HUES48 (cell line): ENCODE results near the gene UBD.

Experiments used
- H3K27ac ChIP-seq: one replicate; pipeline ENCODE4 v1.7.0; 2013; ENCODE audit warnings: low read depth, low read length, inconsistent platforms
- H3K27me3 ChIP-seq: 2 replicates; pipeline ENCODE4 v1.6.1; 2013; ENCODE audit warnings: mild to moderate bottlenecking, low read length; ENCODE audit not compliant: control insufficient read depth, insufficient read depth
- H3K36me3 ChIP-seq: 2 replicates; pipeline ENCODE4 v1.6.1; 2013; ENCODE audit warnings: low read length; ENCODE audit not compliant: control insufficient read depth, insufficient read depth
- H3K4me1 ChIP-seq: 2 replicates; pipeline ENCODE4 v1.6.1; 2013; ENCODE audit warnings: mild to moderate bottlenecking, low read length; ENCODE audit not compliant: control insufficient read depth, insufficient read depth
- H3K4me3 ChIP-seq: 2 replicates; pipeline ENCODE4 v1.5.1; 2013; ENCODE audit warnings: mild to moderate bottlenecking, low read depth, low read length
- H3K9ac ChIP-seq: 2 replicates; pipeline ENCODE4 v1.6.1; 2013; ENCODE audit warnings: mild to moderate bottlenecking, low read depth, low read length, moderate library complexity
- H3K9me3 ChIP-seq: 2 replicates; pipeline ENCODE4 v1.6.1; 2013; ENCODE audit warnings: low read length; ENCODE audit not compliant: control insufficient read depth, insufficient read depth

Gene UBD

DNA sequence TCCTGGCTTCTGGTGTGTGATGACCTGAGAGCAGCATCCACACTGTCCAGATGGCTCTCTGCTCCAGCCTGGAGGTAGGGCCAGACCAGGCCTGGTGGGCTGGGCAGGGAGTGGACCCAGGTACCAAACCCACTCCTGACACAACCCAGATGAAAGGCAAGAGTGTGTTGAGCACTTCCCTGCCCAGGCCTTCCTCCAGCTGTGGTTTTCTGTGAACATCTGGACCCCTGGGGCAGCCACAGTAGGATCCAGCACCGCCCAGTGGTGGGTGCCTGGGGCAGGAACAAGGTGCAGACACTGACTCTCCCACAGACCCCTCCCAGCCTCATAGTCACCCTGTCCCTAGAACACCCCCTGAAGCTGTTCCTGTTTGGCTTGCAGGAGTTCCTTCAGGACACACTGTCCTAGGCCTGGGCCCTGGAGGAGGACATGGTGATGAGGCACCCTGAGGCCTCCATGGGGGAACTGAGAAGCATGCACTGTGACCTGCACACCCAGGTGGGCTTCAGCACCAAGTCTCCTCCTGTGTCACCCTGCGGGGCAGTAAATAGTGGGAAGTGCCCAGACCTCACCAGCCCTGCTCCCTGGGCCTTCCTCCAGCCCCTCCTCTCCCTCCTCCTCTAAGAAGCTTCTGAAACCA lies 28.7 kb downstream of the UBD start:
- H3K27me3 ChIP-seq, result no peaks in the 10 kb centered on the region
- H3K36me3 ChIP-seq, result no peaks in the 10 kb centered on the region
- no peak overlapping the region for H3K4me3 ChIP-seq
- H3K27ac ChIP-seq, result no peak overlapping the region
- H3K9me3 ChIP-seq, result no peaks in the 10 kb centered on the region
- H3K9ac ChIP-seq, result no peak overlapping the region
- no peaks in the 10 kb centered on the region; the same call in 1 of the 2 replicates for H3K4me1 ChIP-seq

GRCh38 chr6:29529956-29530355 lies 29.6 kb downstream of the UBD start:
- Histone ChIP-seq H3K4me3 (no peak overlapping the region), H3K27ac (no peak overlapping the region), H3K36me3 (no peaks in the 10 kb centered on the region), H3K27me3 (no peaks in the 10 kb centered on the region), H3K9ac (no peak overlapping the region), H3K9me3 (no peaks in the 10 kb centered on the region), H3K4me1 (peaks cover 7% of the 10 kb centered on the region)

DNA sequence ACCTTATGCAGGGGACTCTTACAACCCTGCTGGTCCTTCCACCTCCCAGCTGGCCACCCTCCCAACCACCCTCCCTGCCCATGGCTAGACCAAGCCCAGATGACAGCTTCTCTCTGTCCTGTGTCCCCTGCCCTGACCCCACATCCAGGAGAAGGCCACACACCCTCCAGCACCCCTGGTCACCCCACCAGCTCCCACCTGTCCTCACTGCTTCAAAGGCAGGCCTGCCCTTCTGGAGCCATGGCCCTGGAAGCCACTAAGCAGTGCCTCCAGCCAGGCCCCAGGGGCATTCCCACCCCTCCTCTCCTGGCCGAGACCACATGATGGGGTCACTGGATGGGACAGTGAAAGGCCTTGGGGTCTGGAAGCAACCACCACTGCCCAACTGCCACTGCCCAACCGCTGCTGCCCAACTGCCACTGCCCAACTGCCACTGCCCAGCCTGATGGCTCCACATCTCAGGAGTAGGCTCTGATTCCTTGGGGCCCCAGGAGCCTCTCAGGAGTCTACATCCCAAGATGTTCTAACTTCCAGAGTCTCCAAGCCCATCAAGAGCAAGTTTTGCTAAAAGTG lies 30.5 kb downstream of the UBD start:
- H3K27ac ChIP-seq, result no peak overlapping the region
- H3K9ac ChIP-seq, result no peak overlapping the region
- no peaks in the 10 kb centered on the region for H3K27me3 ChIP-seq
- peaks cover 15% of the 10 kb centered on the region for H3K4me1 ChIP-seq
- no peaks in the 10 kb centered on the region for H3K36me3 ChIP-seq
- no peak overlapping the region for H3K4me3 ChIP-seq
- peaks cover 3% of the 10 kb centered on the region; the same call in 1 of the 2 replicates for H3K9me3 ChIP-seq

- Histone ChIP-seq H3K36me3 (no peaks in the 10 kb centered on the region), H3K9me3 (peaks cover 9% of the 10 kb centered on the region; the same call in 1 of the 2 replicates), H3K27ac (no peak overlapping the region), H3K9ac (no peak overlapping the region), H3K27me3 (no peaks in the 10 kb centered on the region), H3K4me3 (no peak overlapping the region), H3K4me1 (peaks cover 15% of the 10 kb centered on the region)
These were observed 31.1 kb downstream of the UBD start for GRCh38 chr6:29528300-29528931.

DNA sequence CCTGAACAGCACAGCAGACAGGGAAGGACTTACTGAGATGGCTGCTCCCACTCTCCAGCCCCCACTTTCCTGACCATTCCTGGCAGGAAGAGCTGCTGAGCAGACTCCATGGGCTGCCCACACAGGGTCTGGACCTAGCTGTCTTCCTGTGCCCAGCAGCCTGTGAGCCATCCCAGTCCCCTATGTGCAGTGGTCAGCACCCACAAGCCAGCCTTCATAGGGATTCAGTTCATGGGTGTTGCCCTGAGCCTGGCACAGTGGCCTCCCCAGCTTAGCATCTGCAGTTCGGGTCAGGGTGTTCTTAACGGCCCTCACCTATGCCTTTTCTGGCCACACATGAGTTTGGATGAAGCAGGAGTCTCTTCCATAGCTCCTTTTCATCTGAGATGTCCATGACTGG lies 32.0 kb downstream of the UBD start:
- no peaks in the 10 kb centered on the region for H3K27me3 ChIP-seq
- H3K36me3 ChIP-seq, result no peaks in the 10 kb centered on the region
- no peak overlapping the region for H3K4me3 ChIP-seq
- peaks cover 15% of the 10 kb centered on the region for H3K4me1 ChIP-seq
- H3K9me3 ChIP-seq, result peaks cover 16% of the 10 kb centered on the region
- no peak overlapping the region for H3K9ac ChIP-seq
- H3K27ac ChIP-seq, result no peak overlapping the region

DNA sequence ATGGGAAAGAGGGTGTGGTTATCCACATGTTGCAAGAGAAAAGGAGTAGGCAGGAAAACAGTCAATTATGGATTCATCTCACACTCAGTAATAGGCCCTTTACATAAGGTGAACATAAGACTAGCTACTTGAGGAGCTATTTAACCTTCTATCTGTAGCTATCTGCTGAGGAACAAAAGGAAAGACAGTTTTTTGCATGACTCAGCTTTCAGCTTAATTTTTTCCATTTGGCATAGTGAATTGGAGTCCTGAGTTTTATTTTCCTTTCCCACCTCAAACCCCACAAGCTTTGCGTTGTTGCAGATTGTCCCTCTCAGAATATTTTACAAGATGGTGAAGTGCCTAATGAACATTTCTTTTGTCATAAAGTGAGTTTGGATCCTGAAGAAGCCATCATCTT lies 32.4 kb downstream of the UBD start:
- Histone ChIP-seq H3K9me3 (peaks cover 20% of the 10 kb centered on the region), H3K4me3 (no peak overlapping the region), H3K27me3 (no peaks in the 10 kb centered on the region), H3K9ac (no peak overlapping the region), H3K4me1 (peaks cover 15% of the 10 kb centered on the region), H3K36me3 (no peaks in the 10 kb centered on the region), H3K27ac (no peak overlapping the region)

GRCh38 chr6:29525311-29525639 lies 34.3 kb downstream of the UBD start:
- Histone ChIP-seq H3K36me3 (no peaks in the 10 kb centered on the region), H3K9me3 (peaks cover 21% of the 10 kb centered on the region), H3K4me1 (peaks cover 15% of the 10 kb centered on the region), H3K9ac (no peak overlapping the region), H3K27ac (peak overlapping the region; percentile 44), H3K27me3 (no peaks in the 10 kb centered on the region), H3K4me3 (no peak overlapping the region)

DNA sequence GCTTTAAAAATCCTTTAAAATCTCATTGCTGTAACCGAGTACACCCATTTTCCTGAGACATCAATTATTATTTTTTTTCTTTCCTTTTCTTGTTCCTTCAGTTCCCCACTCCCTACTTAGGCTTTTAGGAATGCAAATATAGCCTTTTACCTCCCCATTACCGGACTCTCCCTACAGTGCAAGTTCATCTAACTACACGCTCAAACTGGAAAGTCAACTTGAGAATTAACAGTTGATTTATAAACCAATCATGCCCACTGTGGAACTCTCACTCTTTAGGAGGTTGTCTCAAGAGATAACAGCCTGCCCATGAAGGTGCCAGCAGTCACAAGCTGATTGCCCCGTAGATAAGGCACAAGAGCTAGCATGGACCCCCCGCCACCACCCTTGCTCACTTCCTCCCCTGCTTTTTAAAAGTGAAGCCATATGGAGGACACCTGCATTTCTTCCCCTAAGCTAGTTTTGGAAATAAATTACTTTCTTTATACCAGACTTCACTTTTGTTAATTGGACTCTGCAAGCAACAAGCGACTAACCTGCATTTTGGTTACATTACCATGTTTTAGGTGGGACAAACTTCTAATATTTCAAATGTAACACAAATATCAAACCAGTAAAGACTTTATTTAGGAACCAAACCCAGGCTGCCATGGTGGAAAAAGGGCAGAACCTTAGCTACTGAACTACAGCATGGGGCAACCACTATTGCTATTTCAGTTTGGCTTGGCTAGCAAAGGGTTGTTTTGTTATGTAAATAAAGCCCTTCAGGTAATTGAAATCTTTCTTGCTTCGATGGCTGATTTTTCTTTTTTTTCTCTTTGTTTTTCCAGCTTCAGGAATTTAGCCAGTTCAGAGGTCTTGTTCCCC lies 34.9 kb downstream of the UBD start:
- H3K27ac ChIP-seq, result peak overlapping the region; percentile 44
- peaks cover 21% of the 10 kb centered on the region for H3K9me3 ChIP-seq
- H3K9ac ChIP-seq, result no peak overlapping the region
- no peak overlapping the region for H3K4me3 ChIP-seq
- no peaks in the 10 kb centered on the region for H3K27me3 ChIP-seq
- H3K36me3 ChIP-seq, result no peaks in the 10 kb centered on the region
- H3K4me1 ChIP-seq, result peaks cover 15% of the 10 kb centered on the region

DNA sequence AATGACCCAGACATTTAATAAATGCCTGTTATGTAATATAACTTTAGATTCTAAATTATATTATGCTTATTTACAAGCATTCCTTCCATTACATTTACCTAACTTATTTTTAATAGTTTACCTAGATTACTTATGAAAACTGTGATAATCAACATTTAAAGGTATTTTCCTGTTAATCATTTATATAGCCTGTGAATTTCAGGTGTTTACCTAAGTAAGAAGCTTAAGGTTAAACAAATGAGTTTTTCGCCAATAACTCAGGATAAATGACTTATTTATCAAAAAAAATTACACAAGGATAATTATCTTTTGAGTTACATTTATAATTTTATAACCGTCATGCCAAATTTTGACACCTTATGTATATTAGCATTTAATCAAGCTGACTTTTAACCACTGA lies 35.5 kb downstream of the UBD start:
- H3K27me3 ChIP-seq, result no peaks in the 10 kb centered on the region
- H3K36me3 ChIP-seq, result no peaks in the 10 kb centered on the region
- peaks cover 21% of the 10 kb centered on the region for H3K9me3 ChIP-seq
- no peak overlapping the region for H3K9ac ChIP-seq
- H3K27ac ChIP-seq, result no peak overlapping the region
- peaks cover 15% of the 10 kb centered on the region for H3K4me1 ChIP-seq
- no peak overlapping the region for H3K4me3 ChIP-seq

GRCh38 chr6:29522227-29522626 lies 37.3 kb downstream of the UBD start:
- peaks cover 15% of the 10 kb centered on the region for H3K4me1 ChIP-seq
- H3K9ac ChIP-seq, result no peak overlapping the region
- H3K27me3 ChIP-seq, result no peaks in the 10 kb centered on the region
- no peak overlapping the region for H3K4me3 ChIP-seq
- H3K9me3 ChIP-seq, result peaks cover 21% of the 10 kb centered on the region
- H3K27ac ChIP-seq, result no peak overlapping the region
- H3K36me3 ChIP-seq, result no peaks in the 10 kb centered on the region
